DMS53 (cell line): Measurements from ENCODE around the gene RYR3.

Experiments used
- DNase-seq: peaks from one replicate; lab custom pipeline; 2025; lab: John Stamatoyannopoulos, UW

RYR3 gene

DNA sequence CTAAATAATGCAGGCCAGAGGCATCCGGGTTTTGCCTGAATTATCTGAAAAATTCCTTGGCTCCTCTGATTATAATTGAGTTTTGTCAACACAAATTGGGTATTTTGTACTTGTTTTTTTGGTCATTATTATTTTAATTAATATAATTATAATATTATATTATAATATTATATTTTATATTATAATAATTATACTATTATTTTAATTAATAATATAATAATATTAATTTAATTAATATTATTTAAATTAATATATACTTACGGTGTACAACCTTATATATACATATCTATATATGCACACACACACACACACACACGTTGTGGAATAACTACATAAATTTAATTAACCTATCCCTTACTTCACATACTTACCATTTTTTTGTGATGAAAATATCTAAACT is 73.5 kb downstream of the RYR3 start:
- DNase-seq = no peak

DNA sequence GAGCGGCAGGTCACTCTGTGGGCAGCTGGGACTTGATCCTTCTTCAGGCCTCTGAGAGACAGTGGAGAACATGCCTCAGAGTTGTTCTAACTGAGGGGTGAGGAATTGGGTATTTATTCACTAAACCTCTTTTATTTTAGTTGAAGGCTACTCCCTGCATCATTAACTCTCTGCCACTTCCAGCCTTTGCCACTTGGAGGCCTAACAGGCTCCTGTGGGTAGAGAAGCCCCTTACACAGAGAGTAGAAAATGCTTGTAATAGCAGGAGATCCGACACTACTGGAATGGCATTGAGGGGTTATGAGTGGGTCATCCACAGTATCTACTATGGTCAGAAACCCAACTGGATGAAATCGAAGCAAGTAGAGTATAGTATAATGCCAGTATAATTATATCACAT is 81.7 kb downstream of the RYR3 start:
- no peak for DNase-seq

DNA sequence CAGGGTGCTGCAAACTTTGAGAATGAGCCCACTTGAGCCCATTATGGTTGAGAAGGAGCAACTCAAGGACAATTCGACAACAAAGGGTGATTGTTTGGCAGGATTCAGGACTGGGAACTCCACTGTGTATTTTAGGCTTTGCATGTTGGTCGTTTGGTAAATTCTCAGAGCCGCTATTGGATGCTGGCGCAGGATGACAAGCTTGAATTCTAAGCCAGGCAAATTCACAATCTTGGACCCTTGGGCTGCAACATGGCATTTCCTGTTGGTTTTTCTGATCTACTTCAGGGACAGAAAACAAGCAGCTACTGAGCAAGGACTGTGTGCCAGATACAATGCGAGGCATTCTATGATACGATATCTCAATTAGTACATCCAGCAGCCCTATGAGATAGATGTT is 82.8 kb downstream of the RYR3 start:
- no peak for DNase-seq

DNA sequence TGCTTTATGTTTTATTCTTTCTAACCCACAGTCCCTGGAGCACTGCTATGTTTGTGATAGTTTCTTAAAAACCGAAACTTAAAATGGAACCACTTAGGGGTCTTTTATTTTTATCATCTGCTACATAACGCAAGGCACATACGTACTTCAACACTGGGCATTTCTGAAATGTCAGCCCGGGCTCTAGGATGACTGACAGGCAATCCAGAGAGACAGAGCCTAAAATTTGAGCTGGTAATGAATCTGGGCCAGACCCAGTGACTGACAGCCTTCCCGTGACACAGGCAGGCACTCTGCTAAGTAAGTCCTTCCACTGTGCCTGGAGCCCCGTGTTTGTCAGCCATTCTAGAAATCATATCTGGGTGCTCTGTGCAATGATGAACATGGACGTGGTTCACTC is 84.6 kb downstream of the RYR3 start:
- no peak for DNase-seq

DNA sequence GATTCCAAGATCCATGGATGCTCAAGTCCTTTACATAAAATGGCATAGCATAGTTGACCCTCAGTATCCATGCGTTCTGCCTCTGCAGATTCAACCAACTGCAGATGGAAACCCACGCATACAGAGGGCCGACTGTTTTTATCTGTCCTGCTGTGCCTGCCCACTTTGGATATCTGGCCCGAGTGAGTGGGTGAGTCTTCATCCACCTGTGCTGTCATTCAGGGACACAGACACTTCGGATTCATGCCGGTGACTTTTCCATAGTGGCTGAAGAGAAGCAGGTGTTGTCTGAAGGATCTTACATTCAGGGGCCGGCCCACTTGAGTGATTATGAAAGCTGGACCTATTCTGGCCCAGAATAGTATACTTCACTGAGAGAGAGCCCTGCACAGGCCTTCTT is 85.1 kb downstream of the RYR3 start:
- DNase-seq = no peak

DNA sequence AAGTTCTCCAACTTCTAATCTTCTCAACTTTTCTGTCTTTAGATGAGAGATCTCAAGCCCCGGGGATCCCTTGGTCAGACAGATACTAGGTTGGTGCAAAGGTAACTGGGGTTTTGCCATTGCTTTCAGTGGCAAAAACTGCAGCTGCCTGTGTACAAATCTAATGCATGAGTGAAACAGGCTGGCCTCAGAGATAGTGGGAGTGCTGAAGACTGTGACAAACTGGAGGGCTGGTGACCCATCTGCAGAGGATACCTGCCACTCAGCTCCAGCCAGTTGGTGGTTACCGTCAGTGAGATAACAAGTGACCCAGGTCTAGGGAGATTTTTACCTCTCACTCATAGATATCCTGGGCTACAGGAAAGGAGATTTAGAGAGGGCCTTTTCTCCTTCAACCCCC is 85.7 kb downstream of the RYR3 start:
- no peak for DNase-seq

DNA sequence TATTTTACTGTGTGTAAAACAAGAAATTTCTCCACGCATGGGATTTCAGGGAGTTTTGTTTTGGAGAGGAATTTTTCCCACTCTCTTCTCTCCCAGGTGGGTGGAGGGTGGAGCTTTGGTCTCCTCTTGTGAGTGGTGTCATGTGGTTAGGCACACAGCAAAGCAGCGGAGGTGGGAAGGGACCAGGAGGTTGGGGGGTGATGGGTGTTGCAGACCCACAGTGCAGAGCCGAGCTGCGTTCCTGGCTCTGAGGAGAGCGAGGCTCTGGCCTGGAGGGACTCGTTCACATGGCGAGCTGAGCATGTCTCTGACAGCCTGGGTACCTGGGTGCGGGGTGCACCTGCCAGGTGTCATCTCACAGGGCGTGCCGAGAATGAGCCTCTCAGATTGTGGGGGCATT is 87.8 kb downstream of the RYR3 start:
- no peak for DNase-seq

DNA sequence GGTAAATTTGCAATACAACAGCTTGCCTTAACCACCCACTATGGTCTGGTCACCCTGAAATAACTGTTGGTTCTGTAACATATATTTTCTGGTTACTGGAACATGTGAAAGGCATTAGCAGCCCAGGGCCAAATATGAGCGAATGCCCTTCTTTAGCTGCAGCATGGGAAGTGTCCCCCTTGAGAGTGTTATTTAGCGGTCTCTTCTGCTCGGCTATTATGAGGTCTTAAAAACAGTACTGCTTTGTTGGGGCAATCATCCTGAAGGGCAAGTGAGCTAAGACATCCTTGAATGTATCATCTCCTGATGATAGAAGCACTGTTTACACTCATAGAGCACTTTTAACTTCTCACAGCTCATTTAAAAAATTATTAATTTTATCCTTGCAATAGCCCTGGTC is 90.2 kb downstream of the RYR3 start:
- DNase-seq = no peak

DNA sequence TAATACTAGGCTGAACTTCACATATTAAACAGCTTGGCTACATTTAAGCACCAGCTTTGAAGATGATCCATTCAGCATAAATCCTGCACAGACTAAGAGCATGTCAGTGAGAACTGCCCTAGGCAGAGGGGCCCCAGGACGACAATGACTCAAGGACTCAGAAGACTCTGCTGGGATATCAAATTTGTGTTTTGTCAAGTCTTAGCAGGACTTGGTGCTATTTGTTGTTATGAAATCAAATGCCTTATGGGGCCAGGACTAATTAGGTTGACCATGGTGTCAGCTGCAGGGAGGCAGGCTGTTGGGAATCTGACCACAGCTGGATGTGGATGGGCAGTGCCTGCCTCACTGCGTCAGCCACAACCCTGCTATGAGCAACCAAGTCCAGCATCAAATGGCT is 91.8 kb downstream of the RYR3 start:
- no peak for DNase-seq

DNA sequence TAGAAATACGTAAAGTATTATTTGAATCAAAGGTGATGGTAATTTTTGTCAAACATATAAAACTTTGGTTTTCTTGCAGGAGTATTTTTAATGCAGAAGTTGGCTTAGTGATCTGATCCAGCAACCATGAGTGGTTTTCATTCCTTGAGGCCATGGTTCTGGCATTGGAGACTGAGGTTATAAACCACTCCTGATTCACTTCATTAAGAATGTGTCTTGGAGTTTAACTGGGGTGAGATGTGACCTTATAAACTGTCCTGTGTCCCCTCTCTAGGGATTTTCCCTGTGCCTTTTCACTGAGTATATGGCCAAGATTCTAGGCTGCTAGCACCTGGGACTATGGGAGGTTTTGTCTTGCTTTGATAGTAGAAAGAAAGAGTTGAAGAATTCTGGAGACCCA is 94.3 kb downstream of the RYR3 start:
- no peak for DNase-seq

DNA sequence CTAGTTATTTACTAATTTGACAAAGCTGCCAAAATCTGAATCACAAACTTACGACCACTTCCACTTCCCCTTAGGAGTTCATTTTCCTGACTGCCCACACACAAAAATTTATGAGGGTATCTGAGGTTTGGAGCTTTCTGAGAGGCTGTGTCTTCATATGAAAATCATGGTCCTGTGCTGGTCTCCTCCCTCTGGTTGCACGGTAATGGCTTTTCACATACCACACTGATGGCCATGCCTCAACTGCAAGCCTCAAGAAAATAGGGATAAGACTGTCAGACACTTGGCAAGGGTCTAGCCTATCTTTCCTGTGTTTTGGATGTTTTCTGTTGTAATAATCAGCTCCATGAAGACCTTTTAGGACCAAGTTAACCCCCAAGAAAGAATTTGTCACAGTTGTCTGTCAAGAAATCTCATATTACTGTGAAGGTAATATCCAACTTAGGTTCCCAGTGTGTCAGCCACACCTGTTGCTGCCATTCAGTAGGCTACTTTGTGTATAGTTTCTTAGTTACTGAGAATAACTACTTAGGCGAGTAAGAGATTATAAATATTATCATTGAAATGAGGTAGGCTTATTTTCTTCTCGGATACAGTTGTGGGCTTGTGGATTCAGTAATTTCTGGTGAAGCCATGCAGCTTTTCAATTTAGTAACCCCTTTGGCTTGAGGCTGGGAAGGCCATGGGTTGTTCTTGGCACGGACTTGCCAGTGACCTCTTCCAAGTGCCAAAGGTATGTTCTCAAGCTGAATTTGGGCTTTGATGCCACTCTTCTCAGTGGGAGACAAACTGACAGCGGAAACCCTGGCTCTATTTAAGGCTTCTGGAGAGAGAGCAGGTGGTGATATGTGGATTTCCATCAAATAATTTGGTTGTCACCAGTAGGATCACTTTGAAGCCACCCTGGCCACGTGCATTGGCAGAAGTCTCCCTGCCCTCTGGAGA is 101.1 kb downstream of the RYR3 start:
- no peak for DNase-seq

DNA sequence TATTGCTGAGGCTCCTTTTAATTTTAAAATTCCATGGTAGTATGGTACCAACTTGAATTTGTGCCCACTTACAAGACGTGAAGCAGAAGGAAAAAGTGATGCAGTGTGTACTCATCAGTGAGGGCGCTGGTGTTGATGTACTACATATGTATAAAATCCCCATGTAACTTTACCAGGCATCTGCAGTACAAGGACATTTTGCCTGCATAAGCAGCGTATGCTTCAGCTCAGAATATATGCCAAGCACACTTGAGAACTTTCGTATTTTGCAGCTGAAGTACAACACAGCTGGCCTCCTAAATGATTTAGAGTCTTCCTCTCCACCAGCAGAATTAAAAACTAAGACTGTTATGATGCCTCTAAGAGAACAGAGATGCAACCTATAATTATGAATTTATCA is 108.9 kb downstream of the RYR3 start:
- no peak for DNase-seq

DNA sequence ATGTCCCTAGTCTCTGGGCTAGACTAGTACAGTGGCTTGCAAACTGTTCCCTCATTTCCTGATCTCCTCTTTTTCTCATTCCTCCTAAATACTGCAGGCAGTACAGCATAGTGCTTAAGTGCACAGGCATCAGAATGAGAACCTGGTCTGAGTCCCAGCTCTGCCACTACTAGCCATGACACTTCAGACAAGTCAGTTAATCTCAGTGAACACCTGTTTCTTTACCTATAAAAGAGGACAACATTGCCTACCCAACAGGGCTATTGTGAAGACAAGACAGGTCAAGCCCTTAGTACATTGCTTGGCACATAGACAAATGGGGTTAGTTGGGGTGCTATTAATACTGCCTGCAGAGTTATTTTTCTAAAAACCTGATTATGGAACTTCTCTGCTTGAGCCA is 113.3 kb downstream of the RYR3 start:
- no peak for DNase-seq

DNA sequence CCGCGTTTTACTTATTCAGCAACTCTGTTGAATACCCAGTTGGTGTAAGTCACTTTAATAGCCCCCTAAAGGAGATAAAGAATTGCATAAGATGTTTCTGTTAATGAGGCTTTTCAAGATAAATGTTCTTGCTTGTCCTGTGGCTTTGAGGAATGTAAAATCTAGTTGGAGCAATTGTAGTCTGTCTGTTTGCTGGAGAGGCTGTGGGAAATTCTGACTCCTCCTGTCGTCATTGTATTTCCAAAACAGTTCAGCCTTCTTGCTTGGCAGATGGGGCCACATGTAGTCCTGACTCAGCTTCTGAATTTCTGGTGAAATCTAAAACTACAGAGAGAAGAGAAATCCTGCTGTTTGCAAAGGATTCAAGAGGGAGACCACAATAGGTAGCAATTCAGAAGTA is 114.4 kb downstream of the RYR3 start:
- DNase-seq = no peak

DNA sequence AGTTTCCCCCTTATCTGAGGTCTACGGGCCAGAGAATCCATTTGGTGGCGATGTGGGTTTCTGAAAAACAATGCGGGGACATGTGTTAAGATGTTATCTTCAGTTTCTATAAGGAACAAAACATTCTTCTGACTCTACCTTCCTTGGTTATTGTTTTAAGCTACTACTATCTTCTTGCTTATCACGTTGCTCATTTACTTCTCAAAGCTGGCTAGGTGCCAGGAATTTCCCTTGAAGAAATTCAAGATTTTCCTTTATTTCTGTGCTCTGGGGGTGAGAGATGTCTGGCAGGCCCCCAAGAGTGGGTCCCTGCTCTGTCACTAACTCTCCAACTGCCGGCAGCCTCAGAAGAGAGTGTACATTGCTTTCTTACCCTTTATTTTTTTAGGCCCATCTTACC is 119.8 kb downstream of the RYR3 start:
- DNase-seq = no peak

DNA sequence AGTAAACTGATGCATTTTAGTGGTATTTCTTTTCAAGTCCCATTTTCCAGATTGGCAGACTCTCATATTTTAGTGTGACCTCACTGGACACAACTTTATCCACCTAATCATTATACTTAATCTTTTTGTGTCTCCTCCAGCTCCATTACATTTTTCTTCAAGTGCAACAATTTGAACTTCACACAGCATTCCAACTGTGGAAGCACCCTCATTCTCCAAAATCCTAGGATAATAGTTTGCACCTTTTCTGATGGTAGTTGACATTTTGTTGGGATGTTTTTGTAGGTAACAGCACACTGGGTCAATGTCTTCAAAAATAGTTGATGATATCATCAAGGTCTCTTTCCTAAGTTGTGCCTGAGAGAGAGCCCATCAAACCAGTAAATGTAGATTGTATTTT is 123.1 kb downstream of the RYR3 start:
- DNase-seq = no peak

DNA sequence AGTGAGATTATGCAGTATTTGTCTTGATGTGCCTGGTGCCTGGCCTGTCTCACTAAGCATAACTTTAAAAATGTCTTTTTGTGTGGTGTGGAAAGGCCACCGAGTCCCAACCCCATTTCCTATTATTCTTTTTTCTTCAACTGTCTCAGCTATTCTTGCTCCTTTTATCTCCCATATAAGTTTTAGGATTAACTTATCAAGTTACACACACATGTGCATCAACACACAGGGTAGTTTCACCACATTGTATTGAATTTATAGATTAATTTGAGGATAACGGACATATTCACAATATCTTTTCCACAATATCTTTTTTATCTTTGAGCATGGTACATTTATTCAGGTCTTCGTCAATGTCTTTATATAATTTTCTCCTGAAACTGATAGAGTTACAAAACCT is 127.6 kb downstream of the RYR3 start:
- DNase-seq = no peak

DNA sequence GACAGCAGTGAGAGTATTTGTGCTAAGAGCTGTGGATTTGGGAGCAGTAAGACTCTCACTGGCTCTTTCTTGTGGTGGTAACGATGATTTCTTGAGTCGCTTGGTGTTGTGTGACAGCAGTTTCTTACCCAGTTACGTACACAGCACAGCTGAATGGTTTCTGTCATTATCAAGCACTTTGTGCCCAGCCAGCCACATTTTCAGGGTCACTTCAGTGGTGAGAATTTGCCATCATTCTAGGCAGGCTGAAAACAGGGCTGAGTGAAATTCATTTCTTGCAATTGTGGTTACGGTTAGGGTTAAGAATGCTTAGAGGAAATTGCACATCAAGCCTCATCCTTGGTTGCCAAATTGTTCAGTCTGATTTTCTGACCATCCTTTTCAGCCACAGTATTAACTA is 130.1 kb downstream of the RYR3 start:
- DNase-seq = no peak

DNA sequence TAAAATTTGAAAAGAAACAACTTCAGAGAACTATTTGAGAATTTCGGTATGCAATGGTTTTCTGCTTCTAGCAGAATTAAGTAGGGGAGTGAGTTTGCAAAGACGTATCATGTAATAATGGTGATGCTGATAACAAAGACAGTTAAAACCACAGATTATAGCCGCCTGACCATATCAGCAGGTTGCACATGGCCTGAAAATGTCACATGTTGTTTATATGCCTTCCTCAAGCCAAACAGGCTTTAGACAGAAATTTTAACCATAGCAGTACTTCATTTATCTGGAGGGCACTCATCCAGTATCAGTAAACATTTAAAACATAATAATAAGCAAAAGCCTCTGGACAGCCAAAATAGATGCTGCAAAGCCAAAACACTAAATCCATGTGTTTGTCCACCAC is 131.7 kb downstream of the RYR3 start:
- DNase-seq = no peak

DNA sequence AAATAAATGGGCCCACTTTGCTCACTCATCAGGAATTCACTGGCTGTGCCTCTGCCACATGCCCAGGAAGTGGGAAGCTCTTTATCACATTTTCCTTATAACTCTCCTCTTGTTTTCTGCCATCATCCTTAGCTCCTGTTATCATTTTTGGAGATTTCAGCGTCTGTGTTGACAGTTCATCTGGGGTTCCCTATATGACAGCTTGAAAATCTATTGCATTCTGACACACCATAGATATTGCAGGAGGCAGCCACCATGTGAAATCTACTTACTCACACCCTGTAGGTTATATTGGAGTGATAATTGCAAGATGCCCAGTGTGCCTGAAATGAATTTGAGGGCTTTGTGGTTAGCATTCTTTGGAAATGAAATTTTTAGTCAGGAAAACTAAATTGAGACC is 132.9 kb downstream of the RYR3 start:
- DNase-seq = no peak

DNA sequence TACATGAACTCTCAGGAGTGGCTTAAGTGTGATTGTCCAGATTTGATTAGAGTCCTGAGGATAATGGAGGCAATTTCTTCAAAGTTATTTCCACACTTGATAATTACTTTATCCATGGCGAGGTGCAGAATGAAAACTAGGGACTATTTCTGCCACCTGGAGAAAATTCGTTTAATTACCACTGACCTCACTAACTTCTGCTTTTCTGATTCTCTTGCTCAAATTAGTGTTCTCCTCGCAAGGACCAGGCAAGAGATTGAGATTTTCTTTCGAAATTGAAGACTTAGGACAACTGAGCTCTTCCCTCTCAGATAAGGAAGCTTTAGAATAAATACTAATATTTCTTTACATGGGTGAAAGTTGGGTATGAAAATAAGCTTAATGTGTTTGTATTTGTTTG is 135.2 kb downstream of the RYR3 start:
- no peak for DNase-seq

DNA sequence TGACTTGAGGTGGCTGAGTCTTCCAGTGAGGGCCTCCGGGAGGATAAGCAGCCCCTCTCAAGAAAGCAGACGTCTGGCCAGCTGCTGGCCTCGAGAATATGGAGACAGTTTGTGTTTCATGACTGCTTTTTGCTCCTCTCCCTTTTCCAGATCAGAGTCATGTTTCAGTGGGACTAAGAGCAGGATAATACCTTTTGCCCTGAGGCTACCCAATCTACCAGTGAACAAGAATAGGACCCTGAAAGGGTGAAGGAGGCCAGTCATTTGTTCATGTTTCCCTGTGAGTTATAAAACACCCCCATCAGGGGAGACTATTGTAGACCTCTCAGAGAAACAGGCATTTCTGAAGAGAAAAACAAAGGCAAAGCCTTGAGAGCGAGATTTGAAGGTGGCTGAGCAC is 137.4 kb downstream of the RYR3 start:
- DNase-seq = no peak

DNA sequence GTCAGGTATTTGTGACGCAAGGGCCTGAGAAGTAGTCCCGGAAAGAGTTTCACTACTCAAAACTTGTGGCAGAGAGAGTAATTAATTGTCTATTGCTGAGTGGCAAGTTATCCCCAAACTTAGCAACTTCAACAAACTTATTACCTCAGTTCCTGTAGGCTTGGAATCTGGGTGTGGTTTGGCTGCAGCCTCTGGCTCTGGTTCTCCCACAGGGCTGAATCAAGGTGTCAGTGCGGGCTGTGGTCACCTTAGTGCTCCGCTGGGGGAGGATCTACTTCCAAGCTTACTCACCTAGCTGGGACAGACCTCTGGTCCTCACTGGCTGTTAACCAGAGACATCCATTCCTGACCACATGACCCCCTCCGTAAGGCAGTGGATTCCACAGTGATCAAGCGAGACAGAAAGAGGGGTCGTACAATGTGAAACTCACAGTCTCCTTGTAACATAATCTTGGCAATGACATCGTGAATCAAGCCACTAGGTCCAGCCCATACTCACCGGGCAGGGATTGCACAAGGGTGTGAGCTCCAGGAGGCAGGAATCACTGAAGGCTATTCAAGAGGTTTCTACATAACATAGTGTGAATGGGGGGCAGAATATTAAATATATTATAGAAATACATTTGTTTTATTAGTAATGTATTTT is 138.3 kb downstream of the RYR3 start:
- DNase-seq = no peak

DNA sequence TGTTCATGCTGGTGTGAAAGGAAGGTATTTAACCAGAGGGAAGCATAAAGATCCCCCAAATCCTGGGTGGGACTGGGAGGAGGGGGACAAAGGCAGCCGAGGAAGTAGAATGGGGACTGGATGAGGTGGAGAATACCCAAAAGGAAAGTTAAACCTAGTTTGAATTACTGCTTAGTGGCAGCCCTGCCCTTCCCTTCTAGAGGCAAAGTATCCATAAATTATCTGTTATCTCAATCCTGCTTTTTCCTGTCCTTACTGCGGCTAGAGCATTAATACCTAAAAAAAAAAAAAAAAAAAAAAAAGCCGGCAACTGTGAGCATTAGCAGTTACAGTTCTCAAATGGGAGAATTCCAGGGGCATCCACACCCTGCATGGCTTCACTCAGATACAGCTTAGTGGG is 139.0 kb downstream of the RYR3 start:
- no peak for DNase-seq
